Upper lobe of left lung (tissue), 6 donors: ENCODE data around the gene UCP3. TPM values are rescaled to one million over a fixed set of nuclear protein-coding genes. Genes with fewer than 3 reads are reported as not detected.

Experiments
- ATAC-seq, 2 donors: fragments of 200-7000 bp; cut with Tn5 transposase; one replicate each; pipeline ENCODE4 v1.9.1; 2022; ENCODE audit warnings: mild to moderate bottlenecking in 2 of 2, moderate library complexity in 2 of 2; ENCODE audit not compliant: low FRiP score in 2 of 2
- DNase-seq, 2 donors: peaks; one replicate each; pipeline ENCODE4 v3.0.0-alpha.2; 2019 to 2020
- H3K27ac ChIP-seq, 4 donors: fragments of 200-600 bp; sonication (generic); one replicate each; pipeline ENCODE4 v1.5.1; 2016 to 2019
- H3K27me3 ChIP-seq, 4 donors: fragments of 200-600 bp; sonication (generic); one replicate each; pipeline ENCODE4 v1.5.1; 2017 to 2019
- H3K36me3 ChIP-seq, 4 donors: fragments of 200-600 bp; sonication (generic); one replicate each; pipeline ENCODE4 v1.5.1; 2016 to 2019
- H3K4me1 ChIP-seq, 4 donors: fragments of 200-600 bp; sonication (generic); one replicate each; pipeline ENCODE4 v1.5.1; 2018 to 2019
- H3K4me3 ChIP-seq, 4 donors: fragments of 200-600 bp; sonication (generic); one replicate each; pipeline ENCODE4 v1.5.1; 2017 to 2019; ENCODE audit warnings: mild to moderate bottlenecking in 2 of 4, moderate library complexity in 1 of 4
- H3K9me3 ChIP-seq, 4 donors: fragments of 200-600 bp; sonication (generic); one replicate each; pipeline ENCODE4 v1.5.1; 2018 to 2019
- CTCF ChIP-seq, 6 experiments: fragments of 450-650 bp in 4 of 6; fragments of 200-600 bp in 2 of 6; sonication (generic) in 2 of 6; IDR thresholded peaks; one replicate each; pipeline ENCODE4 v1.5.1; 2016 to 2019; ENCODE audit warnings: antibody characterized with exemption in 6 of 6
- EP300 ChIP-seq, 4 donors: sonication (generic); formaldehyde crosslinking; IDR thresholded peaks; one replicate each; pipeline ENCODE4 v1.5.1; 2017; ENCODE audit warnings: antibody characterized with exemption in 4 of 4, control low read depth in 2 of 4
- POLR2A ChIP-seq, 4 donors: fragments of 450-650 bp; IDR thresholded peaks; one replicate each; pipeline ENCODE4 v1.5.1; 2016 to 2017; ENCODE audit warnings: antibody characterized with exemption in 4 of 4, mild to moderate bottlenecking in 2 of 4
- POLR2AphosphoS5 ChIP-seq, 2 donors: sonication (generic); formaldehyde crosslinking; IDR thresholded peaks; one replicate each; pipeline ENCODE4 v1.5.1; 2017; ENCODE audit warnings: antibody characterized with exemption in 2 of 2
- WGBS, 2 donors: methylation state at CpG; one replicate each; pipeline ENCODE4 v1.1.5; 2017 to 2018; 5-methylcytosine and 5-hydroxymethylcytosine counted together
- total RNA-seq, 6 donors: library from RNA; depleted of rRNA in 4 of 6; stranded (reverse); fragments of >200 nt in 4 of 6; gene quantifications; one replicate each; pipeline versions ENCODE4 v1.1.0 to v1.2.1, GENCODE V29; 2016 to 2021
- donor health status: DM: no; HTN: no; CAD: no; lungs with moderate emphysema.
- donor health status: DM: no; HTN: yes; CAD: no; lungs with severe emphysema.

The UCP3 gene
- total RNA-seq, 6 donors from 2014 or later: 1.2 to 5.2 (median 2.4) TPM

DNA sequence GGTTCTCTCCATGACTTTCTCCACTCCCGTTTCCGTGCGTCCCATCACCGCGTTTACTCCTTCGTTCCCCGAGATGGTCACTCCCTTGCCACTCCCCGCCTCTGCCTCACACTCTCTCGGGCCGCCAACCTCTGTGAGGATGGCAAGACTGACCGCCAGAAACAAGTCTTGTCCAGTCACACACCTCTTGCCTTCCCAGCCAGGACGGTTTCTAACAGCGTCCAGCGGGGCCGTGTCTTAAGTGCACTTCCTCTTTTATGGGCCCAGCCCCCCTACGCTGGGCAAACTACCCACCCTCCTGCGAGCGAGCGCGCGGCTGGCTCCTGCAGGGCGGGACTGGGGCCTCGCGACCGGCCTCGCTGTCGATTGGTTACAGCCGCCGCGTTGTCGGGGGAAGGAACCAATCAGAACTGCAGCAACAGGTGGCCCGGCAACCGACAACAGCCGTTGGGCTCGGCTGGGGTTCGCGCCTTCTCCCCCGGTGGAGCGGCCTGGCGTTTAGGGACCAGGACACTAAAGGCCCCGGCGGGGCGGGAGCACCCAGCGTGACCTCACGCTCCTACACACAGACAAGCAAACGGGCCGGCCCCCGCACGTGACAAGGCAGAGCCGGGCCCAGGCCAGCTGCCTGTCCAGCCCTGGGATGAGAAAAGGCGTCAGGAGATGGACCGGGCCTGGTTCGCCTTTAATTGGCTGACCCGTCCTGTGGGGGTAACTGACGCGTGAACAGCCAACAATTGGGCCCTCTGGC lies 25.7 kb downstream of the UCP3 start:
- TF ChIP-seq POLR2A (IDR thresholded peaks at IDR 0.05) (peak in 3 of 4 donors; percentile 43 to 90 (median 67)), CTCF (IDR thresholded peaks at IDR 0.05) (peak in 3 of 6 experiments; percentile 6 to 15 (median 9)), EP300 (IDR thresholded peaks at IDR 0.05) (peak in 1 of 4 donors; percentile 34), POLR2AphosphoS5 (IDR thresholded peaks at IDR 0.05) (peak; percentile 78 to 86)
- DNase-seq: peak; percentile 96 to 98
- Histone ChIP-seq H3K9me3 (no peaks in the 10 kb centered on the region), H3K27ac (peak overlapping the region; percentile 87 to 98 (median 92)), H3K4me1 (peaks cover 27 to 57% (median 46%) of the 10 kb centered on the region in 4 donors), H3K4me3 (peak overlapping the region; percentile 51 to 78 (median 58)), H3K27me3 (no peaks in the 10 kb centered on the region), H3K36me3 (peaks cover 0 to 5% (median 2%) of the 10 kb centered on the region in 4 donors)
- peak; percentile 95 to 96 for ATAC-seq
- 0% methylated on average over 16 to 48 of the region's 56 CpGs for WGBS, 2 donors

- ATAC-seq: peak; percentile 91 to 95
Measured at GRCh38 chr11:73982595-73982989, 26.3 kb downstream of the UCP3 start, which contains the start of gene UCP2. TSS of gene UCP2 (minus strand) at chr11:73982843. CDS start at chr11:73978378, 4,465 bp downstream.

GRCh38 chr11:73981051-73981805 lies 27.7 kb downstream of the UCP3 start:
- Histone ChIP-seq H3K4me1 (peaks cover 27 to 63% (median 48%) of the 10 kb centered on the region in 4 donors), H3K27me3 (no peaks in the 10 kb centered on the region), H3K4me3 (peak overlapping the region; percentile 3 to 78 (median 58)), H3K9me3 (no peaks in the 10 kb centered on the region), H3K36me3 (peaks cover 12 to 23% (median 17%) of the 10 kb centered on the region in 4 donors), H3K27ac (peak overlapping the region; percentile 87 to 98 (median 92))
- 67 to 77% methylated on average over 13 of the region's 13 CpGs for WGBS, 2 donors
- ATAC-seq (no peak), DNase-seq (peak in 1 of 2 donors; percentile 21)
- TF ChIP-seq POLR2A (IDR thresholded peaks at IDR 0.05): no peak
- no peak for TF ChIP-seq EP300 (IDR thresholded peaks at IDR 0.05)
- TF ChIP-seq POLR2AphosphoS5 (IDR thresholded peaks at IDR 0.05): no peak
- no peak for TF ChIP-seq CTCF (IDR thresholded peaks at IDR 0.05)

More at GRCh38 chr11:73982595-73982989, 26.3 kb downstream of the UCP3 start, which contains the start of gene UCP2:
- H3K27ac ChIP-seq: peak within 1 kb of the TSS; percentile 87 to 98 (median 92)
- H3K4me1 ChIP-seq: peaks cover 27 to 63% (median 48%) of the 10 kb centered on the region in 4 donors
- peak within 1 kb of the TSS; percentile 51 to 78 (median 58) for H3K4me3 ChIP-seq
- no peaks in the 10 kb centered on the region for H3K27me3 ChIP-seq
- 0% methylated on average over 19 to 20 of the region's 43 CpGs for WGBS, 2 donors
- peak in 1 of 2 donors; percentile 81 for TF ChIP-seq POLR2AphosphoS5 (IDR thresholded peaks at IDR 0.05)
- TF ChIP-seq EP300 (IDR thresholded peaks at IDR 0.05): no peak
- peaks cover 4 to 10% (median 7%) of the 10 kb centered on the region in 4 donors for H3K36me3 ChIP-seq
- peak; percentile 93 to 98 for DNase-seq
- H3K9me3 ChIP-seq: no peaks in the 10 kb centered on the region

DNA sequence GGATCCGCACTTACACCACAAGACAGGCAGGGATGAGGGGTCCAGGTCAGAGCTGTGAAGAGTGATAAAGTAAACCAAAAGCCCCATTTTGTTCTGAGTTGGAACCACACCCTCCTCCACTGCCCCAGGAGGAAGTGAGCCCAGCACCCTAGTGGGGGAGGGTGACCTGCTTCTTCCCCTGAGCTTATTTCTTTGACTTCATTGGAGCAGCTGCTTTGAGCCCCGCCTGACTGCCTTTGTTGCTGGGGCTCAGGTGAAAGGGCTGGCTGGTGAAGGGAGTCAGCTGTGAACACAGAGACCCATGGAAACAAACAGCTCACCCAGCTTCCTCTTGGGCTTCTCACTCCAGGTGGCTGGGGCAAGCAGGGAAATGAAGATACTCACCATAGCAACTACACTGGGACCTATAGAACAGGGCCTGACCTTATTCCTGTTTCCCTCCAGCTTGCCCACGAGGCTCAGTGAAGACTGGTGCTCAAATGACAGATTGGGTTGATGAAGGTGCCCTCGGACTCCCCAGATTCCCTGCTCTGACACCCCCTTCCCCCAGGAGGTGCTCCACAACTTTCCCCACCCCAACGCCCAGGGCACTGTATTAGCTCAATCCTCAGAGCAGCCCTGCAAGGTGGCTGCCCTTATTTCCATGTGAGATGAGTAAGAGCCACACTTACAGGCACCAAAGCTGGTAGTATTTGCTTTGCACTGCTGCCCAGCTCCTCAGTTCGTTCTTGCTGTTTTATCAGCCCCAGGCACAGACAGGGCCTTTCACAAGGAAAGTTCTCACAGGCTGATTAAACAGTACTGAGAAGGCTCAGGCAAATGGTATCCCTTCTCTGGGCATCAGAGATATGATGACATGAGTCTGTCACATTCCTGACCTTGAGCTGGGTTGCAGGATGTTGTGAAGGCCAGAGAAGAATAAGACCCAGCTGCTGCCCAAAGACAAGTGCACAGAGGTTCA lies 28.6 kb downstream of the UCP3 start:
- 31 to 50% methylated on average over 2 to 6 of the region's 6 CpGs for WGBS, 2 donors
- ATAC-seq: no peak
- Histone ChIP-seq H3K4me1 (peaks cover 27 to 63% (median 48%) of the 10 kb centered on the region in 4 donors), H3K36me3 (peaks cover 13 to 33% (median 25%) of the 10 kb centered on the region in 4 donors), H3K27me3 (no peaks in the 10 kb centered on the region), H3K4me3 (peak overlapping the region in 2 of 4 donors; percentile 64 to 78), H3K9me3 (no peaks in the 10 kb centered on the region), H3K27ac (peak overlapping the region; percentile 75 to 98 (median 90))
- TF ChIP-seq POLR2AphosphoS5 (IDR thresholded peaks at IDR 0.05) (peak in 1 of 2 donors; percentile 31), POLR2A (IDR thresholded peaks at IDR 0.05) (peak in 1 of 4 donors; percentile 49), EP300 (IDR thresholded peaks at IDR 0.05) (no peak)
- DNase-seq: peak in 1 of 2 donors; percentile 80

DNA sequence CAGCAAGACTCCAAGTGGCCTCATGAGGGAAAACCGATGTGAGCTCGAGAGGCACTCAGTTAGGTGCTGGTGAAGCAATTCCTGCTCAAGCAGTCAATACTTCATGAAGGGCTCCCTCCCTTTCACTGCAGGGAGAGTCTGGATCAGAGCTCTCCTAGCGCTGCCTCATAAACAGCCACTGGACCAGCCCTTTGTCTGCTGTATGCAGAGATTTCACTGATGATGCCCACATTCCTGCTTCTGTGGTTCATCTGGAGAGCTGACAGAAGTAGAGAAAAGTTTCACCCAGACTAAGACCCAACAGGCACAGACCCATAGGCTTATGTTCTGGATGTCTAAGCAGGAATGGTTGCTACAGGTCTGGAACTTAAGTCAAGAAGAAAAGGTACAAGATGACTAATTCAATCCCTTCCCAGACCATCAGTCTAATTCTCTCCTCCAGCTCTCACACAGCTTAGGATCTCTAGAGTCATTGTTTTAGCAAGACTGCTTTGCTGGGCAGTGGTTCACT lies 30.3 kb downstream of the UCP3 start:
- no peak for ATAC-seq
- TF ChIP-seq POLR2AphosphoS5 (IDR thresholded peaks at IDR 0.05): no peak
- no peak for TF ChIP-seq POLR2A (IDR thresholded peaks at IDR 0.05)
- peak in 1 of 2 donors; percentile 41 for DNase-seq
- Histone ChIP-seq H3K4me3 (no peak overlapping the region), H3K27me3 (no peaks in the 10 kb centered on the region), H3K4me1 (peaks cover 33 to 60% (median 51%) of the 10 kb centered on the region in 4 donors), H3K9me3 (no peaks in the 10 kb centered on the region), H3K27ac (peak overlapping the region; percentile 8 to 98 (median 84)), H3K36me3 (peaks cover 14 to 41% (median 33%) of the 10 kb centered on the region in 4 donors)
- 61 to 100% methylated on average over 1 to 3 of the region's 3 CpGs for WGBS, 2 donors
